Measurements from ENCODE around the gene ELP5.

Gene ELP5

DNA sequence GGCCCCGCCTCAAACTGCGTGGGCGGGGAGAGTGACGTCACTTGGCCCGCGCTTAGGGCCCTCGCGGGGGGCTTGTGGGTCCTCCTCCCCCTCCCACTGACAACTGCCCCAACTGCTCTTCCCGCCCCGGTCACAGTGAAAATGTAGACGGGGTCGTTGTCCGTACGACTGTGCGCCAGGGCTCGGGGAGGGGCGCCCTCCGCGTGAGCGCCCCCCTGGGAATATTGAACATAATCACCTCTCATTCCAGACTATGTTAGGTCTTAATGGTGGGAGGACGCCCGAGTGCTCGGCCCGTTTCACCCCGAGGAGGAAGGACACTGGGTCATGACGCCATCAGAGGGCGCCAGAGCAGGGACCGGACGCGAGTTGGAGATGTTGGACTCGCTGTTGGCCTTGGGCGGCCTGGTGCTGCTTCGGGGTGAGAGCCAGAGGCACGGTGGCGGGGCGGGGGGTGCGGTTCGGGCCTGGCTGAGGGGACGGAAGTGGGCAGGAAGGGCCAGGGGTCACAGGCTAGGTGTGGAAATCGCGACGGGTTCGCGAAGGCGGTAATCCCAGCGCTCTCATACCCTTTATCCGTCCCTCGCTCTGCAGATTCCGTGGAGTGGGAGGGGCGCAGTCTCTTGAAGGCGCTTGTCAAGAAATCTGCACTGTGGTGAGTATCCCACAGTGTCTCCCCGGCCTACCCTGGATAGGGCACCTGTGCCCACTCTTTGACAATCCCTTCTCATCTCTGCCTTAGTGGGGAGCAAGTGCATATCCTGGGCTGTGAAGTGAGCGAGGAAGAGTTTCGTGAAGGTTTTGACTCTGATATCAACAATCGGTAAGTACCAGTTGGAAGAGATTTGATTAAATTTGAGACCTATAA is at the start of gene ELP5:
TSS of gene ELP5 (plus strand) at position 40 of the 868 bp plus-strand sequence. CDS start at position 376, 336 bp downstream.
- peak within 1 kb of the TSS; percentile 93 for H3K4me3 ChIP-seq (ENCODE audit: low read depth, low read length)

DNA sequence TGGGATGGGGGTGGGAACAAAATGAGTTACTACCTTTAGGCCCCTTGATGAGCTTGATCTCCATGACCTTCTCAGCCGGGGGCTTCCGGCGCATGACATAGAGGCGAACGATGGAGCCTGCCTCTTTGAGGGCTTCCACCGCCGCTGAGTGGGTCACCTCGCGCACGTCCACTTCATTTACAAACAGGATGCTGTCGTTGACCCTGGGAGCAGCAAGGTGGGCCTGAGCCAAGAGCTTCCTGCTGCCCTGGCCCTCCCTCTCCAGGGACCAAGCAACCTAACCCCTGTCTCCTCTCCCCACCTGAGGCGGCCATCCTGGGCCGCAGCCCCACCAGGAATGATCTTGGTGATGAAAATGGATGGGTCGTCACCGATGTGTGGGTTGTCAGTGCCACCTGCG is 48.6 kb upstream of the ELP5 start:
- no peak overlapping the region for H3K4me3 ChIP-seq (ENCODE audit: low read depth, low read length)

GRCh38 chr17:7204336-7204735 is 47.7 kb upstream of the ELP5 start:
- H3K4me3 ChIP-seq (ENCODE audit: low read depth, low read length) = peak overlapping the region; percentile 46

GRCh38 chr17:7204828-7205461 is 47.1 kb upstream of the ELP5 start:
- H3K4me3 ChIP-seq (ENCODE audit: low read depth, low read length) = peak overlapping the region; percentile 46

GRCh38 chr17:7205561-7205960 is 46.5 kb upstream of the ELP5 start:
- peak overlapping the region; percentile 31 for H3K4me3 ChIP-seq (ENCODE audit: low read depth, low read length)

GRCh38 chr17:7207120-7208001 is 44.7 kb upstream of the ELP5 start:
- no peak overlapping the region for H3K4me3 ChIP-seq (ENCODE audit: low read depth, low read length)

GRCh38 chr17:7208027-7208571 is 43.9 kb upstream of the ELP5 start:
- no peak overlapping the region for H3K4me3 ChIP-seq (ENCODE audit: low read depth, low read length)

DNA sequence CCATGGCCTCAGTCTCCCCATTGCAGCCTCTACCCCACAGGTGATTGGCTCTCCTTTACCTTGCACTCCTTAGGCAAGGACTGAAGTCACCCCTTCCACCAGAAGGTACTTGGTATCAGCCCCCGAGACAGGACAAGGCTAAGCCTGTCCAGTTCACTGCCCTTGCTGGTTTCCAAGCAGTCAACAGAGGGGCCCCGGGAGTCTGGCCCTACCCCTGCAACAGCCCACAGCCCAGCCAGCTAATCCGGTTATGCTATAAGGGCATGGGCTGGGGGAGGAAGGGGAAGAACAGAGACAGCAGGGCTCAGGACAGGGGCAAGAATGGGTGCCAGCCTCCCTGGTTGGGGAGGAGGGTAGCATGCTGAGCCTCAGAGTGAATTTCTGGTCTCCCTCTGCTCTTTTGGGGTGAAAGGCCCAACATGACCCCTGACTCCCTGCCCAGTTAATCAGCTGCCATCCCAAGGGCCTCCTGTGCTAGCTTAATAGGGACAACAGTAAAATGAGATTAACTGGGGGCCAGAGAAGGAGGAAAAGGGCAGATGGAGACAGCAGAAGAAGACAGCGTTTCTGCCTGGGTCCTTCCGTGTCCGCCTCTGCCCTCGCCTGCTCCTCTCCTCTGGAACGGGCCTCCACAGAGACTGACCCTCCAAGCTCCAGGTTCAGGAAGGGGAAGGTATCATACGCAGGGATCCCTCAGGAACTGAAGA is 43.1 kb upstream of the ELP5 start:
- H3K4me3 ChIP-seq (ENCODE audit: low read depth, low read length) = no peak overlapping the region

DNA sequence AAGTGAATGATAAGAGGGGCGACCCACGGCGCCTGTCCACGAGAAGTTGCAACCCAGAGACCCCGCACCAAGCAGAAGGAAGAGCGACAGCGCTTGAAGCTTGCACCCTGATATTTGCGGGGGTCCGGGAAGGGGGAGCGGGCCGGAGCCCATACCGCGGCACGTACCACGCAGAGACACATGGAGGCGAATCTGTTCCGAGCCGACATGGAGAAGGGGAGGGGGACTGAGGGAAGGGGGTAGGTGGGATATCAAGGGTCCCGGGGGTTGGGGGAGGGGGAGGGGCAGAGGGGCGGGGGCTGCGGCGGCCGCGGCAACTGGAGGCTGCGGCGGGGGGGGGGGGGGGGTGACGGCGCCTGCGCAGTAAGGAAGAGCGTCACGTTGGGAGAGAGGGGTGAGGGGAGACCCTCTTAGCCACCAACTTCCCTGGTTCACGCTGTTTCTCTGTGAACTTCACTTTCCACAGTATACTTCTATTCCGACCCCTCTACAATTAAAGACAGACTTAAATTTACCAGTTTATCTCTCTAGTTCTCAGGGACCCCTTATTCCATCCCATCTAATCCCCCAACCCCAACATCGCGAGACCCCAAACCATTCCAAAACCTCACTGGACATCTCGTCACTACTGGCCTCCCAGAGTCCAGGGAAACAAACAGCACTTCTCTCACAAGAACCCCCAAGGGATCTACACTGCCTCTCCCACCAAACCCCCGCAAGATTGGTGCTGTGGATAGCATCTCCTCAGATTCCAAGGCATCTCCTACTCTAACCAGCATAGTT is 40.3 kb upstream of the ELP5 start:
- H3K4me3 ChIP-seq (ENCODE audit: low read depth, low read length) = peak overlapping the region; percentile 44

DNA sequence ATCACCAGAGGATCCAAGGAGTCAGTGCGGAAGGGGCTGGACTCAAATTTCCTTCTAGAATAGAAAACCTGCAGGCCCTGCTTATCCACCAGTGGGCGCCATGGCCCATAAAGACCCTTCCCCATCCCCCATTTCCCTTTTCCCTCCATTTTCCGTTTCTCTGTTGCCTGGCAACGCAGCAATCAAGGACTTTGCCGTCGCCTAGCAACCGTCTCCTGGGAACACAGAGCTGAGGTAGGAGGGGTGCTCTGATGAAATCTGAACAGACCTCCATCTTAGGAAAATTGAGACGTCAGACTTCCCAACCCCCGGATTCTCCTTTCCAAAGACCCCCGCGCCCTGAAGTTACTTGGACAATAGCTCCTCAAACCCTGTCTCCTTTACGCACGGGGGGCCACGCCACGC is 38.1 kb upstream of the ELP5 start:
- H3K4me3 ChIP-seq (ENCODE audit: low read depth, low read length) = peak overlapping the region; percentile 41

DNA sequence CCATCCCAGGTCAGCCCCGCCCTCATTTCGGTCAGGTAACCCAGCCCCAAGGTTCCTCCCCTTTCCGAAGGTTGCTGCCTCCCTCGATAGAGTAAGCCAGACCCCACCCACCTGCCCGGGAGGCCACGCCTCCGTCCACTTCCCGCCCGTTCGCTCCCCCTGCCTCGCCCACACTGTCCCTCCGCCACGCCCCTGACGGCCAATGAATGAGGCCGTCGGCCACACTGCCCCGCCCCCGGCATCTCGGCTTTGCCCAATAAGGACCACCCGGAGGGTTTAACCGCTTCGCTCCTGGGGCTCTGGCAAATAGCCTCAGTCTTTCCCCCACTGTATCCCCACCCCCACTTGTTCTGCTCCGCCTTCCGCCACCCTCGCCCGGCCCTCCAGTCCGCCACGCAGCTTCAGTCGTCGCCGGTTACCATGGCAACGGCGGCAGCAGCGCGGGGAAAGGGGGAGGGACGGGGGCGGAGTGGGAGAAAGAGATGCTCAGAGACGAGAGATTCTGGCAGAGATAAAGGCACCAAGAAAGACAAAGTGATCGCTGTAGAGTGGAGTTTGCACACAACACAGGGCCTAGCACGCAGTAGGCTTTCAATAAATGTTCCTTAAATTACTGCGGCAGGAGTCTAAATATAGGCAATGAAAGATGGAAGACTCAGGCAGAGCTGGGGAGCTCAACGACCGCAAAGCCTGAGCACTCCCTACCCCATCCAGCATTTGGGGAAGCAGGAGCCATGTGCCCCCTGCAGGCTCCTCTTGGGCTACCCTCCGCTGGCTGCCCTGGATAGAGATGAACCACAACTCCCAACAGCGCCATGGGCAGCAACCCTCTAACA is 37.5 kb upstream of the ELP5 start:
- peak overlapping the region; percentile 41 for H3K4me3 ChIP-seq (ENCODE audit: low read depth, low read length)

DNA sequence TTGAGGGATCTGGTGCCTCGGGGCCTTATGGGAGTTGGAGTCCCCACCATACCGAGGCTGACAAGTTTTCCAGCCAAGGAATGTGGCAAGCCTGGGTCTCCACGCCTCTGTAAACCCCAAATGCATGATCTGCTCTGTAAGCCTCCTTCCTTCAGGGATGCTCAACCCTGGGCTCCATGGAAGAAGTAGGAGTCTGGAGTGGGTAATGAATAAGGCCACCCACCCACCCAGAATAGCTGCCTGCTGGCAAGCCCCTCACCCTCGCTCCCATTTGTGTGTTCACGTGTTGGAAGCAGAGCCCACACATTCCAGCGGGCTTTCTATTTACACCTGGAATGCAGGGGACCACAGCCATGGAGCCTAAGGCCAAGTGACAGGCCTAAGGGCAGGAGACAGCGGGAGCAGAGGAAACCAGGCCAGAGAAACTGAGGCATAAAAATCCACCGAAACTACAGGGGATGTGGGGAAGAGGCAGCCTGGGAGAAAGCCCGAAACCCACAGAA is 36.8 kb upstream of the ELP5 start:
- peak overlapping the region; percentile 25 for H3K4me3 ChIP-seq (ENCODE audit: low read depth, low read length)

GRCh38 chr17:7215652-7216180 is 36.3 kb upstream of the ELP5 start:
- H3K4me3 ChIP-seq (ENCODE audit: low read depth, low read length) = peak overlapping the region; percentile 33

DNA sequence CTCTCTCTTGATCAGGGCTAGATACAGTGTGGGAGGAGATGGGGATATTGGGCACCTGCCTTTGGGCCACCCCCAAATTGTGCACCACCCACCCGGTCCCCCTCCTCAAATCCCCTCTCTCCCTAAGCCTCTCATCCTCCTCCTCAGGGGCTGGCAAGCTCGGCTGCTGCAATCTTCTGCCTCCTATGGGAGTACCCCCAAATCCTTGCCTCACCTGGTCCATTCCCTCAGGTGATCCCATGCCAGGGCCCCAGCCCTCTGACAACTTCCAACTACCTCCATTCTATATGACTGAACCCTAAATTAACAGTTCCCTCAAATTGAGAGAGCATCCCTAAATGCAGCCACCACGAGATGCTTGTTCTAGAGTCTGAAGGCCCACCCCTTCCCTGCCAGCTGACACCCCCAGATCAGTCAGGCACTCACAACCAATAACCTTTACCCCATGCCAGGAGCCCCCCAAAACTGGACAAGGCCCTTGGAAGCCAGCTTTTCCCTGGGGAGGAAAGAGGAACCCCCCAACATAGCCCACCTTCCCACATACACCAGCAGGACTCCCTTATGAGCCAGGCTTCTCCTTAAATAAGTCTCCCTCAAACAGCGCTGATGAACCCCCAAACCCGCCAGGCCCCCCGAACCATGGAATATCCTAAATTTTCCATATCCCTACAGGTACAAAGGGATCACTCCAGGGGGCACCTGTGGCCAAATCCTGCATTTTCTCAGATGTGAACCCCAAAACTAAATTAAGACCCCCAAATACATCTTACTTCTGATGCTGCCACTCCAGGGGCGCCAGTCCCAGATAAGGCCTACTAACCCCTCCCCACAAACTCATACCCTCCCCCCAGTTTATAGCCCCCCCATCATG is 35.5 kb upstream of the ELP5 start:
- peak overlapping the region; percentile 37 for H3K4me3 ChIP-seq (ENCODE audit: low read depth, low read length)

DNA sequence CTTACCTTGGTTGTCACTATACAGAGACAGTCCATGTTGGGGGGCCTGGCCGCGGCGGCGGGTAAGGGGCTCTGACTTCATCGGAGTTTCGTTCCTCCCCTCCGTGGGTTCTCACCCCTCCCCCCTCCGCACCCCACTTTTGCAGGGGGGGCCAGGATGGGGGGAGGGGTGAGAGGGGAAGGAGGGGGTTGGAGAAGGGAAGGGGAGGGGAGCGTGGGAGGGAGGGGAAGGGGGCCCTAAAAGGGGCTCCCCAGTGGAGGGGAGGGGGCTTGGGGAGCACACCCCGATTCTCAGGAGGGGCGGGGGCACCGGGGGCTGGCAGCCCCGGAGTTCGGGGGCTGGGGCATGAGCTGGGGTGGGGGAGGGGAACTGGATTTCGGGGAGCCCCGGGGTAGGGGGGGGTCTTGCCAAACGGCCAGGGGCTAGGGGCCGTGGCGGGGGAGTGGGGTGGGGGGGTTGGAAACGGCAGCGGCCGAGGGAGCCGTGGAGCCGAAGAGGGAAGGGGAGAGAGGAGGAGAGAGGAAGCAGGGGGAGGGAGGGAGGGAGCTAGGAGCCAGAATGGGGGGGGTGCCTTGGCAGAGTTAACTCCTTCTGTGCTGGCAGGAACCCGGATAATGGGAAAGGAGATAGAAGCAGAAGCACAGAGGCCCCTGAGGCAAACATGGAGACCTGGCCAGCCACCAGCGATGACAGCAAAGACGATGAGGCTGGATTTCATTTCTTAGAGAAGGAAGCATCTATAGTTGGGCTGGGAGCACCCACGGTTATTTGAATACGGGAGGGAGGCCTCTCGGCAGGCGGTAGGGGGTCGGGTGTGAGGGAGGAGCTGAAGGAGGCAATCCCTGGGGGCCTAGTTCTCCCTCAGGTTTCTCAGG is 34.7 kb upstream of the ELP5 start:
- H3K4me3 ChIP-seq (ENCODE audit: low read depth, low read length) = peak overlapping the region; percentile 37

DNA sequence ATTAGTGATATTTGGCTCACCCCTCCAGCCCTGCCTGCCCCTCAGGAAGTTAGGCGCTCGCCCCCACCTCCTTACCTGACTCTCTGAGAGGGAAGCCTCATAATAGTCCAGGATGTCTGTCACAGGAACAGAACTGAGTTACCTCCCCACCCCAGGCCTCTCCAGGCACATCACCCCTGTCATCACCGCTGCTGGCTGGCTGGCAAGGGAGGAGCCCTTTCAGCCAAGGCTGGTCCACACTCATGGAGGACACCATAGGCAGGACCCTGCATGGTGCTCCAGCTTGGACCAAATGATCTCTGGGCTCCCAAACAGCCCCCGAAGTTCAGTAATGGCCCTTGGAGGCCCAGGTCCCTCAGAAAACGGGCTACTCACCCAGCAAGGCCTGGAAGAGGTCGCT is 33.8 kb upstream of the ELP5 start:
- H3K4me3 ChIP-seq (ENCODE audit: low read depth, low read length) = no peak overlapping the region
